ENCODE data around the gene PHLDA3. TPM values are rescaled to one million over a fixed set of nuclear protein-coding genes. Genes with fewer than 3 reads are reported as not detected.

Gene PHLDA3
- polyA plus RNA-seq (28.1 and 35.1 TPM in 2 replicates), polyA minus RNA-seq (22.1 and 23.9 TPM in 2 replicates)

- H3K36me3 ChIP-seq (ENCODE audit: insufficient read depth, low read length) = no peaks in the 10 kb centered on the region
- peaks cover 10% of the 10 kb centered on the region for H3K79me2 ChIP-seq (replicated peaks; ENCODE audit: insufficient read depth, low read length)
- H2AFZ ChIP-seq (ENCODE audit: low read depth, low read length) = peak within 1 kb of the TSS; percentile 83
- H3F3A ChIP-seq (ENCODE audit: insufficient read depth, low read length, poor library complexity, severe bottlenecking) = no peaks in the 10 kb centered on the region
- H3K9me3 ChIP-seq (ENCODE audit: low read length) = no peaks in the 10 kb centered on the region
- peak within 1 kb of the TSS; percentile 89 for H3K9ac ChIP-seq (ENCODE audit: low read length)
- H3K27ac ChIP-seq (ENCODE audit: low read length) = peak within 1 kb of the TSS; percentile 77
- no peaks in the 10 kb centered on the region for H3K27me3 ChIP-seq (ENCODE audit: insufficient read depth, low read depth, low read length)
- peak within 1 kb of the TSS; percentile 94 for H3K4me3 ChIP-seq (ENCODE audit: low read length)
- H3K9me2 ChIP-seq (ENCODE audit: insufficient read depth, low read length) = no peaks in the 10 kb centered on the region
- no peaks in the 10 kb centered on the region for H4K20me1 ChIP-seq (ENCODE audit: insufficient read depth)
- TF ChIP-seq MXI1 (conservative IDR thresholded peaks at IDR 0.05; ENCODE audit: poor library complexity, severe bottlenecking) = peak; percentile 54
- peak; percentile 51 for TF ChIP-seq CTCF (IDR thresholded peaks at IDR 0.05; ENCODE audit: poor library complexity, severe bottlenecking)
- TF ChIP-seq TAF1 (IDR thresholded peaks at IDR 0.05; ENCODE audit: low read depth) = no peak
- peak; percentile 55 for TF ChIP-seq POLR2AphosphoS5 (IDR thresholded peaks at IDR 0.05)
- peak; percentile 24 for TF ChIP-seq REST (IDR thresholded peaks at IDR 0.05; ENCODE audit: borderline replicate concordance)
- TF ChIP-seq EP300 (conservative IDR thresholded peaks at IDR 0.05; ENCODE audit: poor library complexity, severe bottlenecking) = peak; percentile 30
- no peak for TF ChIP-seq EZH2 (IDR thresholded peaks at IDR 0.05; ENCODE audit: borderline replicate concordance, insufficient read depth, low read length, poor library complexity, severe bottlenecking)
- peak; percentile 36 for TF ChIP-seq RAD21 (conservative IDR thresholded peaks at IDR 0.05)
- peak; percentile 31 for TF ChIP-seq SMC3 (conservative IDR thresholded peaks at IDR 0.05; ENCODE audit: poor library complexity)
- peak within 1 kb of the TSS; percentile 98 for H3K4me2 ChIP-seq (ENCODE audit: low read length)
These were observed at the start of gene PHLDA3 for GRCh38 chr1:201468844-201469644. TSS of gene PHLDA3 (minus strand) at chr1:201469188. CDS start at chr1:201468786, 402 bp downstream.

GRCh38 chr1:201518071-201518470 lies 49.1 kb upstream of the PHLDA3 start:
- no peaks in the 10 kb centered on the region for H3K79me2 ChIP-seq (replicated peaks; ENCODE audit: insufficient read depth, low read length)
- H3K4me2 ChIP-seq (ENCODE audit: low read length) = no peak overlapping the region
- H3K9me3 ChIP-seq (ENCODE audit: low read length) = no peaks in the 10 kb centered on the region
- no peak overlapping the region for H3K9ac ChIP-seq (ENCODE audit: low read length)
- no peaks in the 10 kb centered on the region for H3K36me3 ChIP-seq (ENCODE audit: insufficient read depth, low read length)
- H3K27ac ChIP-seq (ENCODE audit: low read length) = no peak overlapping the region
- no peak overlapping the region for H3K4me3 ChIP-seq (ENCODE audit: low read length)
- no peaks in the 10 kb centered on the region for H4K20me1 ChIP-seq (ENCODE audit: insufficient read depth)
- H3K27me3 ChIP-seq (ENCODE audit: insufficient read depth, low read depth, low read length) = no peaks in the 10 kb centered on the region
- TF ChIP-seq EP300 (conservative IDR thresholded peaks at IDR 0.05; ENCODE audit: poor library complexity, severe bottlenecking) = no peak
- no peak for TF ChIP-seq REST (IDR thresholded peaks at IDR 0.05; ENCODE audit: borderline replicate concordance)
- TF ChIP-seq CTCF (IDR thresholded peaks at IDR 0.05; ENCODE audit: poor library complexity, severe bottlenecking) = no peak
- no peaks in the 10 kb centered on the region for H3K9me2 ChIP-seq (ENCODE audit: insufficient read depth, low read length)
- H2AFZ ChIP-seq (ENCODE audit: low read depth, low read length) = no peak overlapping the region
- no peaks in the 10 kb centered on the region for H3F3A ChIP-seq (ENCODE audit: insufficient read depth, low read length, poor library complexity, severe bottlenecking)
